Thymus (tissue), 11 donors: ENCODE measurements around the gene ACSL3. TPM values are rescaled to one million over a fixed set of nuclear protein-coding genes. Genes with fewer than 3 reads are reported as not detected.

Source experiments
- DNase-seq, 9 donors: peaks; one replicate each; pipeline ENCODE4 v3.0.0-alpha.2; 2013; ENCODE audit warnings: low spot score in 9 of 9, low read depth in 6 of 9, missing footprints in 1 of 9
- H3K27ac ChIP-seq, 2 donors: one replicate each; pipeline ENCODE4 v1.5.1; 2013; ENCODE audit warnings: control low read depth in 1 of 2, low read depth in 1 of 2, low read length in 1 of 2, mild to moderate bottlenecking in 1 of 2, moderate library complexity in 1 of 2
- H3K27me3 ChIP-seq, 2 donors: one replicate each; pipeline ENCODE4 v1.5.1; 2013; ENCODE audit warnings: low read length in 1 of 2; ENCODE audit not compliant: control insufficient read depth in 2 of 2, insufficient read depth in 1 of 2
- H3K36me3 ChIP-seq, 2 donors: one replicate each; pipeline ENCODE4 v1.5.1; 2013; ENCODE audit warnings: low read length in 1 of 2, mild to moderate bottlenecking in 1 of 2, moderate library complexity in 1 of 2; ENCODE audit not compliant: control insufficient read depth in 2 of 2, insufficient read depth in 2 of 2
- H3K4me1 ChIP-seq, 2 donors: one replicate each; pipeline ENCODE4 v1.5.1; 2013; ENCODE audit warnings: low read length in 2 of 2; ENCODE audit not compliant: control insufficient read depth in 2 of 2, insufficient read depth in 2 of 2
- H3K4me3 ChIP-seq, 2 donors: one replicate each; pipeline ENCODE4 v1.5.1; 2013; ENCODE audit warnings: low read length in 2 of 2, control low read depth in 1 of 2, mild to moderate bottlenecking in 1 of 2
- H3K9me3 ChIP-seq, 2 donors: one replicate each; pipeline ENCODE4 v1.5.1; 2013; ENCODE audit warnings: low read length in 1 of 2, mild to moderate bottlenecking in 1 of 2; ENCODE audit not compliant: control insufficient read depth in 2 of 2, insufficient read depth in 1 of 2
- WGBS: extraction: QIAGEN DNeasy Blood & Tissue Kit; methylation state at CpG from one replicate; pipeline ENCODE4 v1.1.7; 2013; 5-methylcytosine and 5-hydroxymethylcytosine counted together
- polyA plus RNA-seq: library from polyadenylated mRNA; stranded (reverse); fragments of 200-250 nt; gene quantifications from one replicate; pipeline ENCODE4 v1.2.3, GENCODE V29; 2013
- total RNA-seq: library from RNA; stranded (reverse); fragments of 120-200 nt; gene quantifications from one replicate; pipeline ENCODE4 v1.2.4, GENCODE V29; 2013
- donor health status: healthy.

The ACSL3 gene
- total and polyA plus RNA-seq, 2 donors, result 32.9 to 40.7 TPM

- no peak overlapping the region for H3K27ac ChIP-seq
- H3K9me3 ChIP-seq, result no peaks in the 10 kb centered on the region
- no peaks in the 10 kb centered on the region for H3K27me3 ChIP-seq
- no peak overlapping the region for H3K4me3 ChIP-seq
- no peaks in the 10 kb centered on the region for H3K4me1 ChIP-seq
- 97% methylated on average over 7 of the region's 7 CpGs for WGBS
- DNase-seq, result no peak
- H3K36me3 ChIP-seq, result no peaks in the 10 kb centered on the region
These were observed 86.0 kb downstream of the ACSL3 start for GRCh38 chr2:222946700-222947287.

GRCh38 chr2:222949073-222949472 lies 88.2 kb downstream of the ACSL3 start:
- peaks cover 0 to 2% of the 10 kb centered on the region in 2 donors for H3K27me3 ChIP-seq
- WGBS, result 90% methylated on average over 1 of the region's 1 CpG
- no peak overlapping the region for H3K4me3 ChIP-seq
- H3K27ac ChIP-seq, result no peak overlapping the region
- no peaks in the 10 kb centered on the region for H3K9me3 ChIP-seq
- H3K4me1 ChIP-seq, result no peaks in the 10 kb centered on the region
- DNase-seq, result no peak
- H3K36me3 ChIP-seq, result no peaks in the 10 kb centered on the region

DNA sequence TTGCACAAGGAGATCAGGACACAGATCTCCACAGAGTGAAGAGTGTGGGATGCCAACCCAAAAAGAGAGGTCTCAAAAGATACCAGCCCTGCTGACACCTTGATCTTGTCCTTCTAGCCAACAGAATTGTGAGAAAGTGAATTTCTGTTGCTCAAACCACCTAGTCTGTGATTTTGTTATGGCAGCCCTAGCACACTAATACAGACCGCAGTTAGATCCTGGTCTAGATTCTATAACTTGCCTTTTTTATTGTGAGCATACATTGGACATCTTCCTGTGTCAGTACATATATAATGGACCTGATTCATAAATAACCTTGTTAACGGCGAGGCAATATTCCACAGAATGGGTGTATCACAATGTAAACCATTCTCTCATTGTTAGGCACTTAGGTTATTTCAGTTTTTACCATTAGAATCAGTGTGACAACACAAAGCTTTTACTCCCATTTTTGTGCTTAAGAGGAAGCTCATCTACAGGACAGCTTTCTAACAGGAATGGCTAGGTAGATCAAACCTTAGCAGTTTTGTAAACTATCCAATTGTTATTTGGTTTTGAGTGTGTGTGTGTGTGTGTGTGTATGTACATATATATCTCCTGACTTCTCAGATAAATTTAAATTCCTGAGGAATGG lies 89.0 kb downstream of the ACSL3 start:
- no peak overlapping the region for H3K27ac ChIP-seq
- peaks cover 0 to 2% of the 10 kb centered on the region in 2 donors for H3K27me3 ChIP-seq
- H3K4me1 ChIP-seq, result no peaks in the 10 kb centered on the region
- no peak for DNase-seq
- over 99% methylated on average over 3 of the region's 3 CpGs for whole genome bisulfite sequencing
- no peaks in the 10 kb centered on the region for H3K36me3 ChIP-seq
- no peaks in the 10 kb centered on the region for H3K9me3 ChIP-seq
- H3K4me3 ChIP-seq, result no peak overlapping the region

- Histone ChIP-seq H3K9me3 (no peaks in the 10 kb centered on the region), H3K27ac (no peak overlapping the region), H3K4me3 (no peak overlapping the region), H3K4me1 (no peaks in the 10 kb centered on the region), H3K27me3 (peaks cover 0 to 2% of the 10 kb centered on the region in 2 donors), H3K36me3 (no peaks in the 10 kb centered on the region)
- 72% methylated on average over 13 of the region's 13 CpGs for whole genome bisulfite sequencing
- DNase-seq, result no peak
These were observed 89.9 kb downstream of the ACSL3 start for GRCh38 chr2:222950638-222951285.

DNA sequence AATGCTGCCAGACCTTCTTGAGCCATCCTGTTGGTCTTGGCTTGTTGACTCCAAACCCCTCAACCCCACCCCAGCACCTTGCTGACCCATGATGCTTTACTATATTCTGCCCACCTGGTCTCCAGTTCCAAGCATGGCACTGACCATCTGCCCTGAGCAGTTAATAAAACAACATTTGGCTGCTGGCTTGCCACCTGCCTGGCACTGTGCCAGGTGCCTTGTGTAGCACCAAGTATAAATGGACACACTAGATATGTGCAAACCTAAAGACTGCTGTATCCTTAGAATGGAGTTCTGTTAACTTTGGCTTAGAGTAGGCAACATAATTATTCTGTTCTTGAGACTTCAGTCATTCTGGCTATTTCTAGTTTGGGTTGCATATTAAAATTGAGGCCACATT lies 91.4 kb downstream of the ACSL3 start:
- no peaks in the 10 kb centered on the region for H3K9me3 ChIP-seq
- H3K27me3 ChIP-seq, result peaks cover 0 to 2% of the 10 kb centered on the region in 2 donors
- H3K4me1 ChIP-seq, result no peaks in the 10 kb centered on the region
- no peaks in the 10 kb centered on the region for H3K36me3 ChIP-seq
- no peak overlapping the region for H3K4me3 ChIP-seq
- H3K27ac ChIP-seq, result no peak overlapping the region
- no peak for DNase-seq

- H3K27ac ChIP-seq, result no peak overlapping the region
- H3K27me3 ChIP-seq, result peaks cover 0 to 2% of the 10 kb centered on the region in 2 donors
- H3K36me3 ChIP-seq, result no peaks in the 10 kb centered on the region
- H3K4me1 ChIP-seq, result no peaks in the 10 kb centered on the region
- H3K9me3 ChIP-seq, result no peaks in the 10 kb centered on the region
- DNase-seq, result no peak
- 62% methylated on average over 1 of the region's 1 CpG for WGBS
- H3K4me3 ChIP-seq, result no peak overlapping the region
These were observed 94.2 kb downstream of the ACSL3 start for GRCh38 chr2:222955008-222955407.

- 90% methylated on average over 4 of the region's 4 CpGs for whole genome bisulfite sequencing
- Histone ChIP-seq H3K27me3 (no peaks in the 10 kb centered on the region), H3K36me3 (no peaks in the 10 kb centered on the region), H3K27ac (no peak overlapping the region), H3K4me1 (no peaks in the 10 kb centered on the region), H3K4me3 (no peak overlapping the region), H3K9me3 (no peaks in the 10 kb centered on the region)
- no peak for DNase-seq
These were observed 98.5 kb downstream of the ACSL3 start for GRCh38 chr2:222959358-222959757.

DNA sequence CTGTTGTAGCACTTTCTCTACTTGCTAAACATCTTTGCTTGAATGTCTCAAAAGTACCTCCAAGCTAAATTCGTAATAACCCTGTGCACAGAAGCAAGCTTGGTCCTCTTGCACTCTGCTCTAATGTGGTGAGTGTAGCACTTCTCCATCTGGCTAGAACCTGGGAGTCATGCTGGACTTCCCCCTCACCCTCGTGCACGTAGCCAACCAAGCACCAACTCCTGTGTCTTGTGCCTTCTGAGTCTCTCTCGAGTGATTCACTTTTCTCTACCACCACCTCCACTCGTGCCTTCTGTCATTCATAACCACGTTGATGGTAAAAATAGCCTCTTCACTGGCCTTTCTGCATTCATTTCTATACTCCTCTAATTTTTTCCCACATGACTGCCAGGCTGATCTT lies 99.3 kb downstream of the ACSL3 start:
- Histone ChIP-seq H3K4me1 (no peaks in the 10 kb centered on the region), H3K36me3 (no peaks in the 10 kb centered on the region), H3K27me3 (no peaks in the 10 kb centered on the region), H3K4me3 (no peak overlapping the region), H3K27ac (no peak overlapping the region), H3K9me3 (no peaks in the 10 kb centered on the region)
- no peak for DNase-seq
- WGBS, result 72% methylated on average over 6 of the region's 6 CpGs

- no peaks in the 10 kb centered on the region for H3K4me1 ChIP-seq
- no peaks in the 10 kb centered on the region for H3K9me3 ChIP-seq
- no peak overlapping the region for H3K4me3 ChIP-seq
- WGBS, result 87% methylated on average over 7 of the region's 7 CpGs
- no peak for DNase-seq
- H3K36me3 ChIP-seq, result no peaks in the 10 kb centered on the region
- H3K27me3 ChIP-seq, result no peaks in the 10 kb centered on the region
- H3K27ac ChIP-seq, result no peak overlapping the region
These were observed 102.8 kb downstream of the ACSL3 start for GRCh38 chr2:222963641-222964040.
